ENCODE measurements around the gene UTY.

UTY gene

GRCh38 chrY:13416869-13417661, 62.8 kb downstream of the UTY start:
- ATAC-seq: no peak
- TF ChIP-seq ESRRG (CRISPR knock-in tag; IDR thresholded peaks at IDR 0.05): no peak
- no peak for TF ChIP-seq ZC3H10 (CRISPR knock-in tag; IDR thresholded peaks at IDR 0.05)
- TF ChIP-seq TSHZ2 (CRISPR knock-in tag; IDR thresholded peaks at IDR 0.05): no peak
- TF ChIP-seq, protein P1, sequence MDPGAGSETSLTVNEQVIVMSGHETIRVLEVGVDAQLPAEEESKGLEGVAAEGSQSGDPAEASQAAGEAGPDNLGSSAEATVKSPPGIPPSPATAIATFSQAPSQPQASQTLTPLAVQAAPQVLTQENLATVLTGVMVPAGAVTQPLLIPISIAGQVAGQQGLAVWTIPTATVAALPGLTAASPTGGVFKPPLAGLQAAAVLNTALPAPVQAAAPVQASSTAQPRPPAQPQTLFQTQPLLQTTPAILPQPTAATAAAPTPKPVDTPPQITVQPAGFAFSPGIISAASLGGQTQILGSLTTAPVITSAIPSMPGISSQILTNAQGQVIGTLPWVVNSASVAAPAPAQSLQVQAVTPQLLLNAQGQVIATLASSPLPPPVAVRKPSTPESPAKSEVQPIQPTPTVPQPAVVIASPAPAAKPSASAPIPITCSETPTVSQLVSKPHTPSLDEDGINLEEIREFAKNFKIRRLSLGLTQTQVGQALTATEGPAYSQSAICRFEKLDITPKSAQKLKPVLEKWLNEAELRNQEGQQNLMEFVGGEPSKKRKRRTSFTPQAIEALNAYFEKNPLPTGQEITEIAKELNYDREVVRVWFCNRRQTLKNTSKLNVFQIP (CRISPR knock-in tag; IDR thresholded peaks at IDR 0.05; ENCODE audit: borderline replicate concordance, low read depth): no peak
- TF ChIP-seq TCF4 (CRISPR knock-in tag; IDR thresholded peaks at IDR 0.05; ENCODE audit: borderline replicate concordance): no peak
- no peak for TF ChIP-seq RARB (CRISPR knock-in tag; IDR thresholded peaks at IDR 0.05)
- TF ChIP-seq SNAI2 (CRISPR knock-in tag; IDR thresholded peaks at IDR 0.05): no peak
- no peak for TF ChIP-seq PPARA (CRISPR knock-in tag; IDR thresholded peaks at IDR 0.05; ENCODE audit: borderline replicate concordance)
- TF ChIP-seq CSRNP3 (CRISPR knock-in tag; IDR thresholded peaks at IDR 0.05): no peak
- no peak for TF ChIP-seq GLIS3 (CRISPR knock-in tag; IDR thresholded peaks at IDR 0.05)
- TF ChIP-seq TOX (CRISPR knock-in tag; IDR thresholded peaks at IDR 0.05; ENCODE audit: borderline replicate concordance): no peak
- no peak for TF ChIP-seq ZNF8 (CRISPR knock-in tag; IDR thresholded peaks at IDR 0.05)
- TF ChIP-seq ISL1 (CRISPR knock-in tag; IDR thresholded peaks at IDR 0.05): no peak
- TF ChIP-seq, protein P2, sequence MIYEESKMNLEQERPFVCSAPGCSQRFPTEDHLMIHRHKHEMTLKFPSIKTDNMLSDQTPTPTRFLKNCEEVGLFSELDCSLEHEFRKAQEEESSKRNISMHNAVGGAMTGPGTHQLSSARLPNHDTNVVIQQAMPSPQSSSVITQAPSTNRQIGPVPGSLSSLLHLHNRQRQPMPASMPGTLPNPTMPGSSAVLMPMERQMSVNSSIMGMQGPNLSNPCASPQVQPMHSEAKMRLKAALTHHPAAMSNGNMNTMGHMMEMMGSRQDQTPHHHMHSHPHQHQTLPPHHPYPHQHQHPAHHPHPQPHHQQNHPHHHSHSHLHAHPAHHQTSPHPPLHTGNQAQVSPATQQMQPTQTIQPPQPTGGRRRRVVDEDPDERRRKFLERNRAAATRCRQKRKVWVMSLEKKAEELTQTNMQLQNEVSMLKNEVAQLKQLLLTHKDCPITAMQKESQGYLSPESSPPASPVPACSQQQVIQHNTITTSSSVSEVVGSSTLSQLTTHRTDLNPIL (CRISPR knock-in tag; IDR thresholded peaks at IDR 0.05; ENCODE audit: low read depth): no peak
- no peak for TF ChIP-seq ZFP30 (CRISPR knock-in tag; IDR thresholded peaks at IDR 0.05)
- no peak for TF ChIP-seq ZNF565 (CRISPR knock-in tag; conservative IDR thresholded peaks at IDR 0.05; ENCODE audit: low read depth)
- no peak for TF ChIP-seq ARNTL (CRISPR knock-in tag; IDR thresholded peaks at IDR 0.05; ENCODE audit: borderline replicate concordance, low read depth)
- TF ChIP-seq ZNF70 (CRISPR knock-in tag; IDR thresholded peaks at IDR 0.05): no peak
- TF ChIP-seq CSDC2 (CRISPR knock-in tag; IDR thresholded peaks at IDR 0.05): no peak
- no peak for TF ChIP-seq ZFP3 (CRISPR knock-in tag; IDR thresholded peaks at IDR 0.05)

GRCh38 chrY:13415556-13415955, 64.3 kb downstream of the UTY start:
- ATAC-seq: no peak
- TF ChIP-seq ISL1 (CRISPR knock-in tag; IDR thresholded peaks at IDR 0.05): no peak
- TF ChIP-seq, protein P2 (CRISPR knock-in tag; IDR thresholded peaks at IDR 0.05; ENCODE audit: low read depth): no peak
- no peak for TF ChIP-seq ZNF8 (CRISPR knock-in tag; IDR thresholded peaks at IDR 0.05)
- TF ChIP-seq BACH2 (CRISPR knock-in tag; IDR thresholded peaks at IDR 0.05; ENCODE audit: borderline replicate concordance): no peak
- TF ChIP-seq GLIS3 (CRISPR knock-in tag; IDR thresholded peaks at IDR 0.05): no peak
- TF ChIP-seq OSR1 (CRISPR knock-in tag; IDR thresholded peaks at IDR 0.05): no peak
- TF ChIP-seq ZC3H10 (CRISPR knock-in tag; IDR thresholded peaks at IDR 0.05): no peak
- no peak for TF ChIP-seq CSRNP3 (CRISPR knock-in tag; IDR thresholded peaks at IDR 0.05)
- no peak for TF ChIP-seq ZFP3 (CRISPR knock-in tag; IDR thresholded peaks at IDR 0.05)
- TF ChIP-seq ZNF70 (CRISPR knock-in tag; IDR thresholded peaks at IDR 0.05): no peak
- TF ChIP-seq, protein P3, sequence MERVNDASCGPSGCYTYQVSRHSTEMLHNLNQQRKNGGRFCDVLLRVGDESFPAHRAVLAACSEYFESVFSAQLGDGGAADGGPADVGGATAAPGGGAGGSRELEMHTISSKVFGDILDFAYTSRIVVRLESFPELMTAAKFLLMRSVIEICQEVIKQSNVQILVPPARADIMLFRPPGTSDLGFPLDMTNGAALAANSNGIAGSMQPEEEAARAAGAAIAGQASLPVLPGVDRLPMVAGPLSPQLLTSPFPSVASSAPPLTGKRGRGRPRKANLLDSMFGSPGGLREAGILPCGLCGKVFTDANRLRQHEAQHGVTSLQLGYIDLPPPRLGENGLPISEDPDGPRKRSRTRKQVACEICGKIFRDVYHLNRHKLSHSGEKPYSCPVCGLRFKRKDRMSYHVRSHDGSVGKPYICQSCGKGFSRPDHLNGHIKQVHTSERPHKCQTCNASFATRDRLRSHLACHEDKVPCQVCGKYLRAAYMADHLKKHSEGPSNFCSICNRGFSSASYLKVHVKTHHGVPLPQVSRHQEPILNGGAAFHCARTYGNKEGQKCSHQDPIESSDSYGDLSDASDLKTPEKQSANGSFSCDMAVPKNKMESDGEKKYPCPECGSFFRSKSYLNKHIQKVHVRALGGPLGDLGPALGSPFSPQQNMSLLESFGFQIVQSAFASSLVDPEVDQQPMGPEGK (CRISPR knock-in tag; IDR thresholded peaks at IDR 0.05; ENCODE audit: borderline replicate concordance): no peak
- TF ChIP-seq RARB (CRISPR knock-in tag; IDR thresholded peaks at IDR 0.05): no peak
- no peak for TF ChIP-seq ZFP30 (CRISPR knock-in tag; IDR thresholded peaks at IDR 0.05)

Data from SK-N-SH treated with all-trans-retinoic acid at 6 μM for 48 hours (cell line).